CD14-positive monocyte (primary cell): ENCODE measurements around the gene HTR3A. TPM values are rescaled to one million over a fixed set of nuclear protein-coding genes. Genes with fewer than 3 reads are reported as not detected.
"Not testable (repeated sequence)": the region's sequence is repeated elsewhere in the genome, so short reads cannot be mapped to it uniquely, and the experiment has no call there.

Experiments used
- DNase-seq, 3 donors: peaks; one replicate each; pipeline ENCODE4 v3.0.0-alpha.2; 2011 to 2022
- H2AFZ ChIP-seq: 2 replicates; pipeline ENCODE4 v1.6.0; 2012; ENCODE audit warnings: mild to moderate bottlenecking, low read depth, low read length, inconsistent platforms; ENCODE audit not compliant: insufficient read depth, poor library complexity, severe bottlenecking
- H3K27ac ChIP-seq, 2 donors: 1 replicate in 1 of 2; 2 replicates in 1 of 2; pipeline ENCODE4 v1.5.1; 2012 to 2013; ENCODE audit warnings: low read length in 2 of 2, control low read depth in 1 of 2, inconsistent platforms in 1 of 2, low read depth in 1 of 2, mild to moderate bottlenecking in 1 of 2
- H3K27me3 ChIP-seq, 2 donors: one replicate each; pipeline versions ENCODE4 v1.6.0 to v1.6.1; 2011 to 2013; ENCODE audit warnings: low read length in 2 of 2; ENCODE audit not compliant: control insufficient read depth in 2 of 2, insufficient read depth in 2 of 2
- H3K36me3 ChIP-seq, 2 donors: replicated peaks in 1 of 2; 1 replicate in 1 of 2; 2 replicates in 1 of 2; pipeline versions ENCODE4 v1.5.1 to v1.6.1; 2012 to 2013; ENCODE audit warnings: low read length in 2 of 2, control low read depth in 1 of 2, inconsistent platforms in 1 of 2, mild to moderate bottlenecking in 1 of 2; ENCODE audit not compliant: insufficient read depth in 2 of 2, control insufficient read depth in 1 of 2
- H3K4me1 ChIP-seq, 2 donors: 1 replicate in 1 of 2; 2 replicates in 1 of 2; pipeline versions ENCODE4 v1.5.1 to v1.6.1; 2012 to 2013; ENCODE audit warnings: low read length in 2 of 2, control low read depth in 1 of 2, inconsistent platforms in 1 of 2, mild to moderate bottlenecking in 1 of 2, moderate library complexity in 1 of 2; ENCODE audit not compliant: insufficient read depth in 2 of 2, control insufficient read depth in 1 of 2
- H3K4me2 ChIP-seq: replicated peaks from 2 replicates; pipeline ENCODE3; 2012; ENCODE audit warnings: low read length, moderate library complexity, mild to moderate bottlenecking; ENCODE audit not compliant: poor library complexity, severe bottlenecking; ENCODE audit errors: extremely low read depth
- H3K4me3 ChIP-seq, 3 experiments: fragments of 200-600 bp in 1 of 3; sonication (generic) in 1 of 3; replicated peaks in 1 of 3; 1 replicate in 2 of 3; 2 replicates in 1 of 3; pipeline ENCODE4 v1.5.1; 2011 to 2013; ENCODE audit warnings: low read length in 3 of 3, mild to moderate bottlenecking in 3 of 3, control low read depth in 2 of 3, low read depth in 2 of 3, inconsistent platforms in 1 of 3, moderate library complexity in 1 of 3
- H3K79me2 ChIP-seq: 2 replicates; pipeline ENCODE4 v1.6.0; 2012; ENCODE audit warnings: mild to moderate bottlenecking, control low read depth, inconsistent platforms, low read length, moderate library complexity; ENCODE audit not compliant: insufficient read depth
- H3K9ac ChIP-seq: 2 replicates; pipeline ENCODE4 v1.6.0; 2017; ENCODE audit warnings: low read length, mild to moderate bottlenecking; ENCODE audit not compliant: insufficient read depth, poor library complexity, severe bottlenecking
- H3K9me3 ChIP-seq, 2 donors: replicated peaks in 1 of 2; 1 replicate in 1 of 2; 2 replicates in 1 of 2; pipeline versions ENCODE4 v1.5.1 to v1.6.1; 2012 to 2013; ENCODE audit warnings: low read length in 2 of 2, control low read depth in 1 of 2; ENCODE audit not compliant: control insufficient read depth in 1 of 2, insufficient read depth in 1 of 2
- H4K20me1 ChIP-seq: 2 replicates; pipeline ENCODE4 v1.6.0; 2012; ENCODE audit warnings: mild to moderate bottlenecking, low read length, control low read depth, moderate library complexity; ENCODE audit not compliant: insufficient read depth
- H3K27ac Mint-ChIP-seq, 7 donors: one replicate each; pipeline ENCODE4 v1.8.0; 2020; ENCODE audit warnings: mild to moderate bottlenecking in 7 of 7, mixed read lengths in 7 of 7, moderate library complexity in 6 of 7, inconsistent platforms in 2 of 7
- H3K27me3 Mint-ChIP-seq, 3 donors: one replicate each; pipeline ENCODE4 v1.8.0; 2021 to 2022; ENCODE audit warnings: low read depth in 3 of 3, mild to moderate bottlenecking in 3 of 3, mixed read lengths in 3 of 3, moderate library complexity in 3 of 3, inconsistent platforms in 1 of 3
- H3K36me3 Mint-ChIP-seq, 2 donors: one replicate each; pipeline ENCODE4 v1.8.0; 2020; ENCODE audit warnings: mixed read lengths in 2 of 2, inconsistent platforms in 1 of 2, mild to moderate bottlenecking in 1 of 2
- H3K4me1 Mint-ChIP-seq: one replicate; pipeline ENCODE4 v1.8.0; 2020; ENCODE audit warnings: mild to moderate bottlenecking, mixed read lengths
- H3K4me3 Mint-ChIP-seq, 2 donors: one replicate each; pipeline ENCODE4 v1.8.0; 2020; ENCODE audit warnings: mild to moderate bottlenecking in 2 of 2, mixed read lengths in 2 of 2, moderate library complexity in 1 of 2
- H3K9me3 Mint-ChIP-seq, 7 donors: one replicate each; pipeline ENCODE4 v1.8.0; 2020 to 2022; ENCODE audit warnings: mixed read lengths in 7 of 7, mild to moderate bottlenecking in 6 of 7, moderate library complexity in 6 of 7, inconsistent platforms in 2 of 7
- whole genome bisulfite sequencing: methylation state at CpG from one replicate; pipeline ENCODE4 v1.1.5; 2013; ENCODE audit warnings: missing lambda C conversion rate; ENCODE audit not compliant: insufficient coverage; 5-methylcytosine and 5-hydroxymethylcytosine counted together
- intact Hi-C, 2 donors: fragments of 100-400 bp; cut with micrococcal nuclease; formaldehyde crosslinking; loops; one replicate each; pipeline versions ENCODE4 v1.15.0 to v1.15.1; 2023
- polyA plus RNA-seq, 3 donors: library from polyadenylated mRNA; depleted of rRNA in 1 of 3; unstranded in 2 of 3; stranded (reverse) in 1 of 3; fragments of 300-500 nt in 2 of 3; fragments of >200 nt in 1 of 3; fragmentation: Illumina TruSeq in 2 of 3; gene quantifications; 1 replicate in 2 of 3; 2 replicates in 1 of 3; pipeline ENCODE4 v1.2.3, GENCODE V29; 2012 to 2021
- TF ChIP-seq, protein P1 (sequence below): fragments of 200-600 bp; IDR thresholded peaks from one replicate; pipeline ENCODE4 v1.8.0; 2022; ENCODE audit warnings: antibody characterized with exemption, mild to moderate bottlenecking

The HTR3A gene
- polyA plus RNA-seq, 3 donors: not detected

- Histone ChIP-seq H3K4me2 (peak overlapping the region; percentile 29), H3K79me2 (no peaks in the 10 kb centered on the region), H3K4me3 (no peak overlapping the region), H2AFZ (no peak overlapping the region), H3K9me3 (no peaks in the 10 kb centered on the region), H3K27me3 (no peaks in the 10 kb centered on the region), H3K9ac (no peak overlapping the region), H3K27ac (peak overlapping the region in 1 of 2 donors; percentile 12), H3K4me1 (peaks cover 8 to 13% of the 10 kb centered on the region in 2 donors), H4K20me1 (no peaks in the 10 kb centered on the region), H3K36me3 (no peaks in the 10 kb centered on the region)
- TF ChIP-seq, protein P1, sequence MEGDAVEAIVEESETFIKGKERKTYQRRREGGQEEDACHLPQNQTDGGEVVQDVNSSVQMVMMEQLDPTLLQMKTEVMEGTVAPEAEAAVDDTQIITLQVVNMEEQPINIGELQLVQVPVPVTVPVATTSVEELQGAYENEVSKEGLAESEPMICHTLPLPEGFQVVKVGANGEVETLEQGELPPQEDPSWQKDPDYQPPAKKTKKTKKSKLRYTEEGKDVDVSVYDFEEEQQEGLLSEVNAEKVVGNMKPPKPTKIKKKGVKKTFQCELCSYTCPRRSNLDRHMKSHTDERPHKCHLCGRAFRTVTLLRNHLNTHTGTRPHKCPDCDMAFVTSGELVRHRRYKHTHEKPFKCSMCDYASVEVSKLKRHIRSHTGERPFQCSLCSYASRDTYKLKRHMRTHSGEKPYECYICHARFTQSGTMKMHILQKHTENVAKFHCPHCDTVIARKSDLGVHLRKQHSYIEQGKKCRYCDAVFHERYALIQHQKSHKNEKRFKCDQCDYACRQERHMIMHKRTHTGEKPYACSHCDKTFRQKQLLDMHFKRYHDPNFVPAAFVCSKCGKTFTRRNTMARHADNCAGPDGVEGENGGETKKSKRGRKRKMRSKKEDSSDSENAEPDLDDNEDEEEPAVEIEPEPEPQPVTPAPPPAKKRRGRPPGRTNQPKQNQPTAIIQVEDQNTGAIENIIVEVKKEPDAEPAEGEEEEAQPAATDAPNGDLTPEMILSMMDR: no peak
- H3K36me3 Mint-ChIP-seq: no peaks in the 10 kb centered on the region
- peak overlapping the region in 1 of 2 donors; percentile 9 for H3K4me3 Mint-ChIP-seq
- peaks cover 0 to 4% (median 2%) of the 10 kb centered on the region in 3 donors for H3K27me3 Mint-ChIP-seq
- 50% methylated on average over 2 of the region's 5 CpGs for WGBS
- intact Hi-C loops: no loop called here
- H3K27ac Mint-ChIP-seq: peak overlapping the region in 6 of 7 donors; percentile 4 to 78 (median 21)
- H3K9me3 Mint-ChIP-seq: peaks cover 0 to 3% (median 0%) of the 10 kb centered on the region in 7 donors
- peaks cover 21% of the 10 kb centered on the region for H3K4me1 Mint-ChIP-seq
- DNase-seq: peak; percentile 35 to 55 (median 51)
Measured at GRCh38 chr11:113928311-113928710, 46.6 kb upstream of the HTR3A start.

- peaks cover 13% of the 10 kb centered on the region for H3K4me1 Mint-ChIP-seq
- no peak overlapping the region for H3K4me3 ChIP-seq
- 71% methylated on average over 2 of the region's 7 CpGs for WGBS
- H3K9me3 ChIP-seq: no peaks in the 10 kb centered on the region
- peaks cover 8 to 12% of the 10 kb centered on the region in 2 donors for H3K4me1 ChIP-seq
- H3K27me3 Mint-ChIP-seq: peaks cover 2 to 8% (median 7%) of the 10 kb centered on the region in 3 donors
- no peak for DNase-seq
- H3K36me3 ChIP-seq: no peaks in the 10 kb centered on the region
- no peaks in the 10 kb centered on the region for H3K27me3 ChIP-seq
- no peaks in the 10 kb centered on the region for H4K20me1 ChIP-seq
- H3K27ac ChIP-seq: no peak overlapping the region
- H3K9me3 Mint-ChIP-seq: peaks cover 0 to 3% (median 0%) of the 10 kb centered on the region in 7 donors
- H3K9ac ChIP-seq: no peak overlapping the region
- no peaks in the 10 kb centered on the region for H3K36me3 Mint-ChIP-seq
- peak overlapping the region in 1 of 7 donors; percentile 3 for H3K27ac Mint-ChIP-seq
- H2AFZ ChIP-seq: no peak overlapping the region
- intact Hi-C loops: no loop called here
- no peaks in the 10 kb centered on the region for H3K79me2 ChIP-seq
- H3K4me3 Mint-ChIP-seq: no peak overlapping the region
- no peak overlapping the region for H3K4me2 ChIP-seq
- TF ChIP-seq, protein P1: no peak
Measured at GRCh38 chr11:113932788-113933187, 42.1 kb upstream of the HTR3A start.

GRCh38 chr11:113934193-113934592 is 40.7 kb upstream of the HTR3A start:
- H3K9ac ChIP-seq, H3K9me3 Mint-ChIP-seq, H3K27ac Mint-ChIP-seq, H3K79me2 ChIP-seq, H3K4me3 Mint-ChIP-seq, H3K36me3 ChIP-seq, H4K20me1 ChIP-seq, H3K9me3 ChIP-seq, DNase-seq, H3K27ac ChIP-seq, H3K36me3 Mint-ChIP-seq, H3K4me2 ChIP-seq, H3K27me3 Mint-ChIP-seq, H2AFZ ChIP-seq, H3K27me3 ChIP-seq, H3K4me3 ChIP-seq, H3K4me1 Mint-ChIP-seq, H3K4me1 ChIP-seq, intact Hi-C loops: not testable (repeated sequence)
- WGBS: no CpG with 5 or more reads among the region's 3 CpGs
